CD4-positive, alpha-beta T cell treated with Interleukin-21 for 1 hour (primary cell): ENCODE results near the gene SIK3.

ENCODE experiments used
- DNase-seq: peaks from one replicate; pipeline ENCODE4 v3.0.0-alpha.2; 2020

Gene SIK3

DNA sequence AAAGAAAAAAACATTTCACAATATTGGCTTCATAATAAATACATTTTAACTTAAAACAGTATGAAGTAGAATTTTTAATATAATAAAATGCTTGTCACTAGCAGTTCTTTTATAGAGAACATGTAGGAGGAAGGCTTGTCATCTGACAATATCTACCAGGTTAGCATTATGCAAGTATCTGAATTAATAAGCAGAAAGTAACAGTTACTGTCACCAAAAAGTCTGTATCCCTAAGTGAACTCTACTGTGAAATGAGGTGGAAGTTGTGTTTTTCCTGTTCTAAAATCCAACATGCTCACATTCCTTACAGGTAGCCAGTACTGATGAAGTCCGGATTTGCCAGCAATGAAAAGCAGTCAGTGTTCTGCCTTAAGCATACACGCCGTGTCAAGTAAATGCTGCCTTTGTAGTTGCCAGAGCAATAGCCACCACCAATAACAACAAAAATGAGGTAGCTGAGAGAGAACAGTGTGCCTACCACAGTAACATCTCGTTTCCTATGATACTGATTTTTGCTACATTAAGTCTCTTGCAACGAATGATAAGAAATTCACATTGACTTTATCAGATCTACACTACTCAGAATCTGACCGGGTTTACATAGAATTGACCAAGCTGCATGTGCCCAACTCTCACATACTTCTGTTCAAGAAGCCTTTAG, 95.5 kb downstream of the SIK3 start:
- peak; percentile 45 for DNase-seq

DNA sequence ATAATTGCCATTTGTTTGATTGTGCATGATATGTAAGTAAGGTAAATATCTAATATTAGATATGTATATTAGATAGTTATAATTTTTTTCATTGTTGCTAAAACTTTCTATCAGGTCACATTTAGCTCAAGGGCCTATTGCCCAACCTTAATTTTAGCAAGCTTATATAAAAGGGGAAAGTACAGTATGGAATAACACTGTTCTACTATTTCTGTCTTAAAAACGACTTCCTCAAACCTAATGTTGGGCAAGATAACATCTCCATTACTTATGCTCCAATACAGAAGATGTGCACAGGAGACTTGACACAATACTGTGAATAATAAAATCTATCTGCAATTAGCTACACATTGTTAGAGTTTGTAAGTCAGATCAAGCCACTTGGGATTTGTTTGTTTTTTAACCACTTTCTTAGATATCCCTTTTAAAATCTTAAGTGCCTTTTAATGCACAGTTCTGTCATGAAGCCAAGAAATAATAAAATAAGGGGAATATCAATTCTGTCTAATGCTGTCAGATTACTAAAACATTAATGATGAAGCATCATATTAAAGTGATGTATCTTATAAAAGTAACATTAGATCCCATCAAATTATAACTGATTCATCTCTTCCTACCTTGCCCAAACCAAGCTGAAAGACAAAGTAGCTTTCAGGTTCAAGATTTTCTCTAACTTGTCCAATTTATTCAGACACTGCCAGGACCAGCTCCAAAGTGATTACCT, 98.1 kb downstream of the SIK3 start:
- DNase-seq: no peak

DNA sequence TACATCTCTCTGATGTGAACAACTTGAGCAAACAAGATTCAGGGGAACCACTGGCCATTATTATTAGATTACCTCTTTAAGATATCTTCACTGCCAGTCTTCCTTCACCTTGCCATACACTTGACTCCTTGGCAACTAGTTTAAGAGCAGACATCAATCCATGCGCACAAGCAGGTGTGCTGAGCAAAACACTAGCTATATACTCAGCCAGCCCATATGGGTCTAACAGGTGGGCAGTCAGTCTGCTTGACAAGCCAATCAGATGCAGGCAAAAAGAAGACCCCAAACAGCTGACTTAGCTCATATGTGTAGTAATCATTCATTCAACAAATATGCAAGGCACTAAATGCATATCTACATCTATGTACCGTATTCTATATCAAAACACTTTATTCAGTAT, 101.2 kb downstream of the SIK3 start:
- DNase-seq: no peak

DNA sequence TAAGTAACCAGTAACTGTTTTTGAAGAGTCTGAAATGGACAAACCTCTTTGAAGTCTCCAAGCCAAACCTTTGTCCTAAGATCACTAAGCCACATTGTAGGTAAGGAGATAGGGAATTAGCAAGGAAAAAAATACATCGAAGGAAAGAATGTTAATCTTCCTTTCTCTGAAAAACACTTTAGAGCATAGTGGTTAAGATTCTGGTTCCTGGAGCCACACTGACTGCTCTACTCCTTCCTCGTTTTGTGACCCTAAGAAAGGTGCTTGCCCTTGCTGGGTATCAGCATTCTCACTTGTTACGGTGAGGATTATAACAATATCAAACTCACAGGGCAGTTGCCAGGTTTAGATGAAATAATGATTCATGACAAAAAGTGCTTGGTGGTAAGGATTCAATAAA, 104.0 kb downstream of the SIK3 start:
- DNase-seq: no peak

DNA sequence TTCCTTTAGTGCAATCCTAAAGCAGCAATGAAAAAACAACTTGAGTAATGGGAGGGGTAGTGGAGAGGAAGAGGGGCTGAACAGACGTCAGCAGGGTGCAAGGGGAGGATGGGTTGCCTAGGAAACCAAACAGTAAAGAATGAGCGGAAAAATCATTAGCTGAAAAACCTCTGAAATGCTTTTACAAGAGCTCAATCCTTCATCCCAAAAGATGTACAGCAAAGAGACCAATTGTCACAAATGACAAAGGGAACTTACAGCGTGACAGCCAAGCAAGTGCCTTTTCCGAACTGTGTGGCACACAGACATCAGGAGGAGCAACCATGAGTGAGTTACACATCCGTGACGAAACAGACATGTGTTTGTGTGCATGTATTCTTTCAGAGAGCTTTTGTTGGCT, 104.6 kb downstream of the SIK3 start:
- peak; percentile 67 for DNase-seq

DNA sequence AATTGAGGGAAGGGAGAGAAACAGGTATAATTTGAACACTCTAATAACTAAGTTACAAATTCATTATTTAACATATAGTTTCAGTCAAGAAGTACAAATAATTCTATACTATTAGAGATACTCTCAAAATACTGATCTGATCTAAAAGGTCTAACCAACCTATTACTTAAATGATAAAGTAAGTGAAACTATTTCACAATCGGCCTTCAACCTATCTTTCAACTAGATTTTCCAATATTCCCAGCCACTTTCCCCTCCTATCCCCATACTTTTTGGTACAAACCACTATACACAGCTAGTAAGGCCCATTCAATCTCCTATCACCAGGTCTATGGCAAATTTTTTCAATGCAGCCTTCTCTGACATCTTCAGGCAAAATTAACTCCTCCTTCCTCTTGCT, 106.7 kb downstream of the SIK3 start:
- no peak for DNase-seq

DNA sequence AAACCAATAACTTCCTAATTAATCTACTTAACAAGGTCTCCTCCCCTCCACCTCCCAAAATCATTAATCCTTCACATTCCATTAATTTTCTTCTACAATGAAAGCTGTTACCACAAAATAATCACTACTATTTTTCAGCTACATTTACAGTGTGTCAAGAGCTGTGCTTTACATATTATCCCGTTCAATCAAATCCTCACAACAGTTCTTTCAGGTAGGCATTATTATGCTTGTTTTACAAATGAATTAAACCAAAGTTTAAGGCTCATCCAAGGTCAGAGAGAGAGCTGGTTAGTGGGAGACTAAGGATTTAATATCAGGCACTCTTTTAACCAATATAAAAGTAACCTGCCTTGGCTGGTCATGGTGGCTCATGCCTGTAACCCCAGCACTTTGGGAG, 107.4 kb downstream of the SIK3 start:
- DNase-seq: no peak

DNA sequence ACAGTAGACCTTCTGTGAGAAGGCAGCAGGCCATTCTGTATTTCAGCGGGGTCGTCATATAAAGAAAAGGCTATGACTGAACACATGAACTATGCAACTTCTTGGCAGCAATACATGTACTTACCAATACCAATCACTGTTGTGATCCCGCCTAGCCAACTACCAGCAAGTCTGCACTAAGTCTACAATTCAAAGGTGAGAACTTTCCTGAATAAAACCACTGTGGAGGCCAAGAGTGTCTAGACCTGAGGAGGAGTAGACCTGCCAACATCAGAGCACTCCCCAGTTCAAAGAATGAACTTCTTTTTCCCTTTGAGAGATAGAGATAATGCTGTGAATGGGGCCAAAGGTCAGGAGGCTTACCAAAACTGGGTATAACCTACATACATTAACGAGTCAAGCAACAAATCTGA, 108.2 kb downstream of the SIK3 start:
- no peak for DNase-seq

DNA sequence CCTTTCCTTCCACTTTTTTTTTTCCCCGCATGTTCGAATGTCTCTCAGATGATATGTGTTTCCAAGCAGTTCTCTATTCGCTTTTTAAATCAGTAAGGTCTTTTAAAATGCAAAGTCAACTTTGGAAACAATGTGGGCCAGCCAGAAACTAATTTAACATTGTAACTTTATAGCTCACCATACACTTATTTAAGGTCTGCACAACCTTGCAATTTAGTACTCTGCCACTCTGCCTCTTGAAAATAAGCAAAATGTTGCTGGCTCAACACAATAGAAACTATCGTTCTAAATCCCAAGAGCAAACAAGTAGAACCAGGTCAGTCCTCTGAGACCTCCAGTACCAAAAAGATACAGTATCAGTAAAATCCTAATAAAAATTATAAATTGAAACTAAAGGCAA, 109.0 kb downstream of the SIK3 start:
- DNase-seq: no peak

DNA sequence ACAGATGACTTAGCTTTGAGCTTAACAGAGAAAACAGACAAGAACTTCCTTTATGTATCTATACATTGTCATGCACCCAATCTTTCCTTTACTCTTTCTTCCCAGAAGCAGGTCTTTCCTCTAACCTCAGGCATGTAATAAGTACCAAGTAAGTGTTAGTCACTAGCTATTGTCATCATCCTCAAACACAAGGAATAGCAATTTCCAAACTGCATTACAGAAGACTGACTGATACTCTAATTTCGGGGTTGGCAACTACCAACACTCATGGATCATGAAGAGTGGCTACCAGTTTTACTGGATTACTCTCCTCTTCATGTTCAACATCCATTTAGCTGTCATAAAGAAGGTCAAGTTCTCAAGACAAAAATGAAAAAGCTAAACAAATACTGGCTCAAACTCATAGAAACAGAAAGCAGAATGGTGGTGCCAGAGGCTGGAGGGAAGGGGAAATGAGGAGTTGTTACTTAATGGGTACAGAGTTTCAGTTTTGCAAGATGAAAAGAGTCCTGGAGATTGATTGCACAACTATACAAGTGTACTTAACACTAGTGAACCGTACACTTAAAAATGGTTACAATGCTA, 111.6 kb downstream of the SIK3 start:
- peak; percentile 23 for DNase-seq

DNA sequence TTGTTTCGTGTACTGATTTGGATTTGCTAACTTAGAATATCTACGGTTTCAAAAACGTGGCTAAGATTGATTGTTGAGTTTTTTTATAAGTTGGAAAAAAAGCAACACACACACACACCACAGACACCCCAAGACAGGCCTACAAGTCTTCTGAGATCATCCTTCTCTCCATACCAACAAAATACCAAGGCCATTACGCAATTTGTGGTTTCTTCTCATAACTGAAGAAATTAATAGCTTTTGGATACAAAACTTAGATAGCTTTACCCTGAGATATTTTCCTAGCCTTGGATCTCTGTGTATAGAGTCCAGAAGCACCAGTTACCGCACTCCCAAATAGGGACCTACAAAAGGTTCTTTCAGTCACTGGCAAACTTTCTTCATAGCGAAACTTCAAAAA, 113.6 kb downstream of the SIK3 start:
- DNase-seq: no peak

DNA sequence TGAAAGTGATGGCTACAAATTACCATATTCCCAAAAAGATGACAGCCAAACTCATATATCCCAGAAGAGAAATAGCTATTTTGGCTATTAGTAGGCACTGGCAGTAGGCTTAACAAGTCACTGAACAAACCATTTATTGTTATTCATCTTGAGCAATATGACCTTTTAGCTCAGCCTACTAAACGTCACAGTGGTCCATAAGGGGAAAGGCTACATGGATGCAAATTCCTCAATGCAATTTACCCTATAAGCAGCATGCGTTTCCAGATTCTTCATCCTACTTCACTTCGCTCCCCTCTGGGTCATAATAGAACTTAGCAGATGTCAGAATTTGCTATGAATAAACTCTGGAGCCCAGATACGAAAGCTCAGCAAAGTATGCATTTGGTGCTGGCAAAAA, 114.0 kb downstream of the SIK3 start:
- no peak for DNase-seq

DNA sequence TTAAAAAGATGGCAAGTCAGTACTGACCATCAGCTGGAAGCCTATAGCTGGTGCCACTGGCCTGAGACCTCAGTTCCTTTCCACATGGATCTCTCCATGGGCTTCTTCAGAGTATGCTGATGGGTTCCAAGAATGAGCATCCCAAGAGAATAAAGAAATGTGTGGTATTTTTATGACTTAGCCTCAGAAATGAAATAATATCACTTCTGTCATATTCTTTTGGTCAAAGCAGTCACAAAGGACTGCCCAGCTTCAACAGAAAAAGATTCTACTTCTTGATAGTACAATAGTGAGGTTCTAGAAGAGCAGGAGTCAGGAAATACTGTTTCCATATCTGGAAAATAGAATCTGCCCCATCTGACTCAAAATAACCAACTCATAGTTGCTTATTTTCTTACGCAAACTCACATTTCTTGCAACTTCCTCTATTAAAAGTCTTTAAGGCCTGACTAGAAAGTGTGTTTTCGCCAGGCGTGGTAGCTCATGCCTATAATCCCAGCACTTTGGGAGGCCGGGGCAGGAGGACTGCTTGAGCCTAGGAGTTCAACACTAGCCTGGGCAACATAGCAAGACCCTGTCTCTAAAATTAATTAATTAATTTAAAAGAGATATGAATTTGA, 116.9 kb downstream of the SIK3 start:
- DNase-seq: no peak

DNA sequence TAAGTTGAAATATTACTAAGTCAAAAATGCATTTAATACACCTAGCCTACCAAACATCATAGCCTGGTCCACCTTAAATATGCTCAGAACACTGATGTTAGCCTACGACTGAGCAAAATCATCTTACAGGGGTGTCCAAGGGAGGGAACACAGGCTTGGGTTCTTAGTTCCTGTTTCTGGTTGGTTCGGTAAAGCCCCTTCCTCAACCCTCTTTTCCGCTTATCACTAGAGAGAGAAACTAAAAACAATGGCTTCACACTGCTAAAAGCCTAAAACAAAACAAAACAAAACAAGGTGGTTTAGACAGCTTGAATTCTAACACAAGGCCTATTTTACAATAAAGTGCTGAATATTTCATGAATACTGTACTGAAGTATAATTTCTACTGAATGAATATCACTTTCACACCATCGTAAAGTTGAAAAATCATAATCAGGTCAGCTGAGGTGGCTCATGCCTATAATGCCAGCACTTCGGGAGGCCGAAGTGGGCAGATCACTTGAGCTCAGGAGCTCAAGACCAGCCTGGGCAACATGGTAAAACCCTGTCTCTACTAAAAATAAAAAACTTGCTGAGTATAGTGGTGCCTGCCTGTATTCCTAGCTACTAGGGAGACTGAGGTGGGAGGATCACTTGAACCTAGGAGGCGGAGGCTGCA, 118.0 kb downstream of the SIK3 start:
- DNase-seq: peak; percentile 30

DNA sequence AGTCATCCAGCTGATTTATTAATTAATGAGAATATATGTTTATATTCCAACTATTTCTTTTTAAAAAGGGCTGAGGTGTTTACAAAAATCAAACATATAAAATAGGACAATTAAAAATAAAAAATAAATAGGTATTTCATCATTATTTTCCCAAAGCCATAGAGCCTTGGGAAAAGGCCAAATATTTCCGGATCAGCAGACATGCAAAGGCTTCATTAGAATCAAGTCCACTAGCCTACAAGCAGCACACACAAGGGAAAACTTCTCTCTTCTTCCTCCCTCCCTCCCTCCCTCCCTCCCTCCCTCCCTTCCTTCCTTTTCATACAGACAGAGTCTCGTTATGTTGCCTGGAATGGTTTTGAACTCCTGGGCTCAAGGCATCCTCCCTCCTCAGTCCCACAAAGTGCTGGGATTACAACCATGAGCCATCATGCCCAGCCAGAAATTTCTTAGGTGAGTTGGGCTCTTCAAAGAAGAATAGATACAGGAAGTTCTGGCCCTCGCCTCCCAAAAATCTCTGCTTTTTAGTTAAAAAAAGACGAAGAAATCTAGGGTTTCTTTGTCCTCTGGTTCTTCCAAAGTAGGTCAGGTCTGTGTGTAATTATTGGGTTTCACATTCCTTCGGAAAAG, 121.2 kb downstream of the SIK3 start:
- no peak for DNase-seq

DNA sequence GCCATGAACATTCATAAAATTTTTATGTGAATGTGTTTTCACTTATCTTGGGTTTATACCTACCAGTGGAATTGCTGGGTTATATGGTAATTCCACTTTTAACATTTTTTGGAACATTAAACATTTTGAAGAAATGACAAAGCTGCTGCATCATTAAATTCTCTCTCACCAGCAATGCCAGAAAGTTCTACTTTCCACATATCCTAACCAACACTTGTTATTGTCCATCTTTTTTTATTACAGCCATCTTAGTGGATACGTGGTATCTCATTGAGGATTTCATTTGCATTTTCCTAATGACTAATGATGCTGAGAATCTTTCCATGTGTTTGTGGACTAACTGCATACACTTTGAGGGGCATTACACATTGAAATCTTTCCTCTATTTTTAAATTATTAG, 122.6 kb downstream of the SIK3 start:
- DNase-seq: no peak

DNA sequence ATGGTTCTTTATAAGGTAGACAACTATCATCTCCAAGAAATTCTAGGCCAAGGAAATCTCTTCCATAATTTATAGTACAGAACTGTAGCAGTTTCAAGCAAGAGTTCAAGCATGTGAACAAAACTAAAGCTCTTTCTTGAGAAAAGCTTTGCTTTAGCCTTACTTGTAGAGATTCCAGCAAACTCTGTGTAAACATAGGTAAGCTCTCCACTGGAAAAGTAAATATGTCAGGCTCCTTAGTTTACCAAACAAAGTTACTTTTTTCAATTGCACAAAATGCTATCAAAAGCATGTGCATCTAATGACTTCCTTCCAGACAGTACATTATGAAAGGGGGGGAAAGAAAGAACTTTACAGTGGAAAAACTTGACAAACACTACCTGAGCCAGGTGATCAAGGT, 125.0 kb downstream of the SIK3 start:
- DNase-seq: no peak

DNA sequence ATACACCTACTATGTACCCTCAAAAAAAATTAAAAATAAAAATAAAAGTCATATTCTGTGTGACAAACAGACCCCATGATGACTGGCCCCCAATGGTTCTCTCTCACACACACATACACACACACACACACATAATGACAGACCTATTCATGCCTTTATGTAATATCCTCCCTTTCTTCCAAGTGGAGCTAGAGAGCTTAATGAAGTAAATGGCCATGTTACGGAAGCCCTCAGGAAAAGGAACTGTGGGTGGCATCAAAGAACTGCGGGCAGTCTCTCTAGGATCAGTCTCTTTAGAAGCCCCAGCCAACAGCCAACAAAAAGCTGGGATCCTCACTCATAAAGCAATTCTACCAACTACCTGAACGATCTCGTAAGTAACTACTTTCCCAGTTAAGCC, 125.5 kb downstream of the SIK3 start:
- no peak for DNase-seq

DNA sequence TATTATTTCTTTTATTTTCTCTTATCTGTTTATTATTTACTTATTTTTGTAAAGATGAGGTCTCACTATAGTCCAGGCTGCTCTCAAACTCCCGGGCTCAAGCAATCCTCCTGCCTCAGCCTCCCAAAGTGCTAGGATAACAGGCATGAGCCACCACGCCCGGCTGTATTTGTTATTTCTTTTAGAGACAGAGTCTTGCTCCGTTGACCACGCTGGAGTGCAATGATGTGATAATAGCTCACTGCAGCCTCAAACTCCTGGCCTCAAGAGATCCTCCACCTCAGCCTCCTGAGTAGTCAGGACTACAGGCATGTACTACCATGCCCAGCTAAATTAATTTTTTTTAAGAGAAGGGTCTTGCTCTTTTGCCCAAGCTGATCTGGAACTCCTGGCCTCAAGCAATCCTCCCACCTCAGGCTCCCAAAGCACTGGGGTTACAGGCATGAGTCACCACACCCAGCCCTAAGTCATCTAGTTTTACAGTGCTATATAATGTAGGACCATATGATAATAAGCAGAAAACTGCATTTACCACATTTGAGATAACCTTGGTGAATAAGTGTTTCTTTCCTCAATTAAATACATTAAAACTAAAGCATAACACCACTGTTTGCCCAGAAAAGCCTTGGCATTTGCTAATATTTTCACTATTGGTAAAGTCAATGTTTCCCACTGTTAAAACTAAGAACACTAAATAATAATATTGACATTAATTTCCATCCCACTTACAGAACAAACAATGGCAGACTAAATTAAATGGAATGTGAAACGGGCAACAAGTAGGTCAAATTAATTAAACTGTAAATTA, 127.5 kb downstream of the SIK3 start:
- DNase-seq: no peak

DNA sequence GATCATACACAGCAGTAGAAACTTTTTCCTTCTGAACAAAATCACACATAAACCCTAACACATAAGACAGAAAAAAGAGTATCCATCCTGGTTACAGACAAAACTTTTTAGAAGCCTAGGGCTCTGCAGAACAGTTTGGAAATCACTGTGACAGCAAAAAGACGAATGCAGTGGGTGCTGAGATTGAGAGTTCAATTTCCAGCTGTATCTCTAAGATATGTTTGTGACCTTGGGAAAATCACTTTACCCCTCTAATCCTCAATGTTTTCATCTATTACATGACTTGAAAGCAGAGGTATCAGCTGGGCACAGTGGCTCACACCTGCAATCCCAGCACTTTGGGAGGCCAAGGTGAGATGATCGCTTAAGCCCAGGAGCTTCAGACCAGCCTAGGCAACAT, 128.5 kb downstream of the SIK3 start:
- DNase-seq: no peak

DNA sequence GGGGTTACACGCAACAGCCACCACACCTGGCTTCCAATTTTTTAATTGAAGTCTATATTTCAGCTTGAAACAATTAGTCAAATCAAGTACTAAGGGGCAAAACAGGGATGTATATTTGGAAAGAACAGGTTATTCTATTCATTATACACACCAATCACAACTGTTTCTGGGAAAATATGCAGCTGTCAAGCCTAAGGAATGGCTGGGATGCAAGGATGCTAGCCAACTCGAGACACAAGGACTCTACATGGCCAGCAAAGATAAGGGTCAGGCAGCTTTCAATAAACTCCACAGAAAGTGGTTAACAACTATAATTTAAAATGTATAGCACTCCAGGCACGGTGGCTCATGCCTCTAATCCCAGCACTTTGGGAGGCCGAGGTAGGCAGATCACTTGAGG, 134.0 kb downstream of the SIK3 start:
- no peak for DNase-seq

DNA sequence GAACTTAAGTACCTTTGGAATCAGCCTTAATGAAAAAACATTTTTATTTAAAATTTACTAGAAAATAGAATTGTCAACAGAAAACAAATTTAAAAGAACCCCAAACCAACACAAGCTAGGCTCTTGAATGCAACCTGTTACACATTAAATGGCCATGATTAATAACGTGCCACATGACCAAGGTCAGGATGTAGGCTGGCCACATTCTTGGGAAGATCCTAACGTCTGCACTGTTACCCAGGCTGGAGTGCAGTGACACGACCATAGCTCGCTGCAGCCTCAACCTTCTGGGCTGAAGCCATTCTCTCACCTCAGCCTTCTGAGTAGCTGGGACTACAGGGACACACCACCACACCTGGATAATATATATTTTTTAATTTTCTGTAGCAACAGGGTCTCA, 134.4 kb downstream of the SIK3 start:
- DNase-seq: no peak
